ENCODE results near the gene PTGER1. TPM values are rescaled to one million over a fixed set of nuclear protein-coding genes. Genes with fewer than 3 reads are reported as not detected.

Gene PTGER1
- total and polyA plus RNA-seq, 2 experiments from 2014 or later: 0.60 to 3.5 TPM

DNA sequence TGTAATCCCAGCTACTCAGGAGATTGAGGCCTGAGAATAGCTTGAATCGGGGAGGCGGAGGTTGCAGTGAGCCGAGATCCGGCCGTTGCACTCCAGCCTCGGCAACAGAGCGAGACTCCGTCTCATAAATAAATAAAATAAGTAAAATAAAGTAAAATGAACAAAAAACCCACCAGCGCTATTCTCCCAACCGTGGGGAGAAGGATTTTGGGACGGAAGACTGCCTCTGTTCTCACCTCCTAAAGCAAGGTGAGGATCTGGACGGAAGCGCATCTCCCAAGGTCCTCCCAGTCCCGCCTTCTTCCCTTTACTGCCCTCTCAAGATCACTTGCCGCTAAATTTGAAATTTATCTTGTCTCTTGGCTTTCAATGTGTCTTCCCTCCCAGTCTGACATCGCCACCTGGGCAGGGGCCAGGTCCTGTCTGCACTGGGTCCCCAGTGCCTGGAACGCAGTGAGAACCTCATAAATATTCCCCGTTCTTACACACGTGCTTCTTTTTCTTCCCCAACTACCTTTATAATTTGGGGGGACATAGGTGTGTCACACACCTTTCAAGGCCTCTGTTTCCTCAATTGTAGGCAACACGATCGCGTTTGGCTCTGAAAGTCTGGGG, 44.2 kb upstream of the PTGER1 start:
- Histone ChIP-seq H3K4me2 (peak overlapping the region; percentile 72), H4K20me1 (ENCODE audit: insufficient read depth, poor library complexity, severe bottlenecking) (peaks cover 33% of the 10 kb centered on the region), H3K4me1 (ENCODE audit: insufficient read depth) (peaks cover 22% of the 10 kb centered on the region), H3K79me2 (peaks cover 37% of the 10 kb centered on the region), H3K9me3 (ENCODE audit: low read depth) (no peaks in the 10 kb centered on the region), H3K27me3 (no peaks in the 10 kb centered on the region), H3K4me3 (no peak overlapping the region), H3K27ac (peak overlapping the region; percentile 90), H3K9me2 (replicated peaks; ENCODE audit: insufficient read depth) (no peaks in the 10 kb centered on the region), H3K36me3 (replicated peaks; ENCODE audit: insufficient read depth, low read depth) (peaks cover 6% of the 10 kb centered on the region), H2AFZ (no peak overlapping the region)
- TF ChIP-seq EZH2 (IDR thresholded peaks at IDR 0.05; ENCODE audit: borderline replicate concordance) (no peak), EZH2phosphoT487 (IDR thresholded peaks at IDR 0.05; ENCODE audit: low read depth, severe bottlenecking, unreplicated experiment) (no peak), CTCF (IDR thresholded peaks at IDR 0.05; ENCODE audit: poor library complexity) (no peak)
- no peak for DNase-seq (ENCODE audit: low spot score)
- WGBS (ENCODE audit: low lambda C conversion rate, missing lambda C conversion rate): 96% methylated on average over 22 of the region's 22 CpGs

- Histone ChIP-seq H3K27me3 (no peaks in the 10 kb centered on the region), H3K9me3 (ENCODE audit: low read depth) (no peaks in the 10 kb centered on the region), H3K4me2 (peak within 1 kb of the TSS; percentile 96), H3K36me3 (replicated peaks; ENCODE audit: insufficient read depth, low read depth) (peaks cover 6% of the 10 kb centered on the region), H3K9me2 (replicated peaks; ENCODE audit: insufficient read depth) (no peaks in the 10 kb centered on the region), H3K4me3 (peak within 1 kb of the TSS; percentile 93), H4K20me1 (ENCODE audit: insufficient read depth, poor library complexity, severe bottlenecking) (peaks cover 38% of the 10 kb centered on the region), H3K4me1 (ENCODE audit: insufficient read depth) (peaks cover 27% of the 10 kb centered on the region), H3K27ac (peak within 1 kb of the TSS; percentile 99), H2AFZ (peak within 1 kb of the TSS; percentile 45), H3K79me2 (peaks cover 39% of the 10 kb centered on the region)
- 1% methylated on average over 27 of the region's 82 CpGs for WGBS (ENCODE audit: low lambda C conversion rate, missing lambda C conversion rate)
- DNase-seq (ENCODE audit: low spot score): peak; percentile 92
- TF ChIP-seq CTCF (IDR thresholded peaks at IDR 0.05; ENCODE audit: poor library complexity): no peak
Observed at GRCh38 chr19:14517840-14518505, 42.8 kb upstream of the PTGER1 start, which contains the start of gene DNAJB1. DNAJB1 (minus strand) TSS chr19:14518397; CDS start chr19:14518349, 48 bp downstream.

DNA sequence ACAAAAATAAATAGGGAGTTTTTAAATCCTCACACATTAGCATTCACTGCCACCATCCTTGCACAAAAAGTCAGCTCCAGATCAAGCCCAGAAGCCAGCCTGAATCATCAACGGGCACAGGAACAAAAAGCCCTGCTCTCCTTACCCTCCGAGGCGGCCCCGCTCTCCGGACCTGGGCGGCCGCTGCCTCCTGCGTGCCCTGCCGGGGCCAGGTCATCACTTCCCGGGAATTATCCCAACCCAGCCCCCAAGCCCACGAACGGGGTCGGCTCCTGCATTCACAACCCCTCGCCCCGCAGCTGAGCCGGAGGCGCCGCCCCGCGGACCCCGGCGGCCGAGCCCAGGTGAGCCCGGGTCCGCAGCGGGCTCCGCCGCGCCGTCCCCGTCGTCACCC, 42.3 kb upstream of the PTGER1 start:
- DNase-seq (ENCODE audit: low spot score): no peak
- peak overlapping the region; percentile 93 for H3K4me3 ChIP-seq
- no peaks in the 10 kb centered on the region for H3K9me3 ChIP-seq (ENCODE audit: low read depth)
- WGBS (ENCODE audit: low lambda C conversion rate, missing lambda C conversion rate): 0% methylated on average over 16 of the region's 32 CpGs
- peaks cover 39% of the 10 kb centered on the region for H3K79me2 ChIP-seq
- peaks cover 27% of the 10 kb centered on the region for H3K4me1 ChIP-seq (ENCODE audit: insufficient read depth)
- TF ChIP-seq EZH2phosphoT487 (IDR thresholded peaks at IDR 0.05; ENCODE audit: low read depth, severe bottlenecking, unreplicated experiment) (no peak), EZH2 (IDR thresholded peaks at IDR 0.05; ENCODE audit: borderline replicate concordance) (no peak), CTCF (IDR thresholded peaks at IDR 0.05; ENCODE audit: poor library complexity) (no peak)
- peak overlapping the region; percentile 99 for H3K27ac ChIP-seq
- peak overlapping the region; percentile 96 for H3K4me2 ChIP-seq
- no peak overlapping the region for H2AFZ ChIP-seq
- H3K36me3 ChIP-seq (replicated peaks; ENCODE audit: insufficient read depth, low read depth): peaks cover 6% of the 10 kb centered on the region
- no peaks in the 10 kb centered on the region for H3K27me3 ChIP-seq
- no peaks in the 10 kb centered on the region for H3K9me2 ChIP-seq (replicated peaks; ENCODE audit: insufficient read depth)
- H4K20me1 ChIP-seq (ENCODE audit: insufficient read depth, poor library complexity, severe bottlenecking): peaks cover 38% of the 10 kb centered on the region
